CD4-positive, CD25-positive, alpha-beta regulatory T cell (primary cell): Measurements from ENCODE around the gene FUBP3. TPM values are rescaled to one million over a fixed set of nuclear protein-coding genes. Genes with fewer than 3 reads are reported as not detected.

Source experiments
- ATAC-seq, 2 donors: fragments of 150-1000 bp; cut with Tn5 transposase; one replicate each; pipeline ENCODE4 v1.10.0; 2021; ENCODE audit warnings: low read depth in 2 of 2, moderate number of reproducible peaks in 2 of 2, moderate library complexity in 1 of 2
- DNase-seq, 3 donors: peaks; one replicate each; pipeline versions ENCODE4 v3.0.0 to v3.0.0-alpha.2; 2012 to 2022; ENCODE audit warnings: mixed read lengths in 1 of 3
- H3K27ac ChIP-seq: one replicate; pipeline ENCODE4 v1.7.0; 2013; ENCODE audit warnings: mild to moderate bottlenecking, low read length; ENCODE audit not compliant: insufficient read depth, poor library complexity, severe bottlenecking
- H3K27me3 ChIP-seq: one replicate; pipeline ENCODE4 v1.7.0; 2013; ENCODE audit warnings: low read length; ENCODE audit not compliant: control insufficient read depth, insufficient read depth
- H3K36me3 ChIP-seq: one replicate; pipeline ENCODE4 v1.7.0; 2013; ENCODE audit warnings: mild to moderate bottlenecking, low read length, moderate library complexity; ENCODE audit not compliant: control insufficient read depth, insufficient read depth
- H3K4me1 ChIP-seq: 2 replicates; pipeline ENCODE4 v1.7.0; 2013; ENCODE audit warnings: mild to moderate bottlenecking, low read length; ENCODE audit not compliant: insufficient read depth, control insufficient read depth, poor library complexity, severe bottlenecking
- H3K4me3 ChIP-seq: one replicate; pipeline ENCODE4 v1.7.0; 2013; ENCODE audit warnings: low read depth, mild to moderate bottlenecking, low read length, moderate library complexity
- H3K9me3 ChIP-seq, 2 experiments: 1 replicate in 1 of 2; 2 replicates in 1 of 2; pipeline ENCODE4 v1.7.0; 2013; ENCODE audit warnings: low read length in 2 of 2, mild to moderate bottlenecking in 1 of 2, moderate library complexity in 1 of 2; ENCODE audit not compliant: control insufficient read depth in 2 of 2
- H3K27ac Mint-ChIP-seq, 3 donors: one replicate each; pipeline ENCODE4 v1.8.0; 2020 to 2022; ENCODE audit warnings: mild to moderate bottlenecking in 3 of 3, mixed read lengths in 3 of 3, moderate library complexity in 2 of 3
- H3K27me3 Mint-ChIP-seq: one replicate; pipeline ENCODE4 v1.8.0; 2022; ENCODE audit warnings: mild to moderate bottlenecking, mixed read lengths
- H3K36me3 Mint-ChIP-seq: one replicate; pipeline ENCODE4 v1.8.0; 2020; ENCODE audit warnings: mixed read lengths
- H3K4me1 Mint-ChIP-seq, 4 donors: one replicate each; pipeline ENCODE4 v1.8.0; 2020 to 2022; ENCODE audit warnings: mixed read lengths in 4 of 4, mild to moderate bottlenecking in 1 of 4
- H3K4me3 Mint-ChIP-seq, 4 donors: one replicate each; pipeline ENCODE4 v1.8.0; 2020 to 2022; ENCODE audit warnings: mild to moderate bottlenecking in 4 of 4, mixed read lengths in 4 of 4, moderate library complexity in 3 of 4
- H3K9me3 Mint-ChIP-seq, 7 donors: one replicate each; pipeline ENCODE4 v1.8.0; 2020 to 2022; ENCODE audit warnings: mixed read lengths in 7 of 7, mild to moderate bottlenecking in 3 of 7, moderate library complexity in 2 of 7
- polyA plus RNA-seq, 4 donors: library from polyadenylated mRNA; unstranded; fragments of 300-500 nt; fragmentation: Illumina TruSeq; gene quantifications; one replicate each; pipeline ENCODE4 v1.2.3, GENCODE V29; 2021
- total RNA-seq: library from RNA; stranded (reverse); gene quantifications from one replicate; pipeline ENCODE4 v1.2.3, GENCODE V29; 2022

Gene FUBP3
- total and polyA plus RNA-seq, 5 donors from 2014 or later, result 20.0 to 34.2 (median 24.6) TPM

GRCh38 chr9:130599625-130600024 lies 20.2 kb downstream of the FUBP3 start:
- ATAC-seq (no peak), DNase-seq (no peak)
- no peak overlapping the region for H3K4me3 ChIP-seq
- no peak overlapping the region for H3K27ac ChIP-seq
- H3K9me3 ChIP-seq, result no peaks in the 10 kb centered on the region
- H3K9me3 Mint-ChIP-seq, result no peaks in the 10 kb centered on the region
- H3K27me3 ChIP-seq, result no peaks in the 10 kb centered on the region
- no peaks in the 10 kb centered on the region for H3K27me3 Mint-ChIP-seq
- peaks cover 53% of the 10 kb centered on the region for H3K36me3 Mint-ChIP-seq
- H3K4me1 ChIP-seq, result no peaks in the 10 kb centered on the region
- peaks cover 48% of the 10 kb centered on the region for H3K36me3 ChIP-seq
- peaks cover 3 to 9% (median 6%) of the 10 kb centered on the region in 4 donors for H3K4me1 Mint-ChIP-seq
- no peak overlapping the region for H3K4me3 Mint-ChIP-seq
- H3K27ac Mint-ChIP-seq, result peak overlapping the region in 2 of 3 donors; percentile 60 to 84

GRCh38 chr9:130601100-130601499 lies 21.7 kb downstream of the FUBP3 start:
- Histone ChIP-seq H3K27ac (no peak overlapping the region), H3K4me1 (no peaks in the 10 kb centered on the region), H3K36me3 (peaks cover 37% of the 10 kb centered on the region), H3K27me3 (no peaks in the 10 kb centered on the region), H3K4me3 (no peak overlapping the region), H3K9me3 (no peaks in the 10 kb centered on the region)
- H3K27me3 Mint-ChIP-seq, result no peaks in the 10 kb centered on the region
- DNase-seq (no peak), ATAC-seq (no peak)
- H3K4me3 Mint-ChIP-seq, result no peak overlapping the region
- no peaks in the 10 kb centered on the region for H3K9me3 Mint-ChIP-seq
- peaks cover 50% of the 10 kb centered on the region for H3K36me3 Mint-ChIP-seq
- peaks cover 1 to 13% (median 7%) of the 10 kb centered on the region in 4 donors for H3K4me1 Mint-ChIP-seq
- H3K27ac Mint-ChIP-seq, result no peak overlapping the region

- Histone ChIP-seq H3K4me3 (no peak overlapping the region), H3K27ac (no peak overlapping the region), H3K4me1 (no peaks in the 10 kb centered on the region), H3K36me3 (peaks cover 20% of the 10 kb centered on the region), H3K27me3 (no peaks in the 10 kb centered on the region), H3K9me3 (no peaks in the 10 kb centered on the region)
- no peak for ATAC-seq
- H3K36me3 Mint-ChIP-seq, result peaks cover 42% of the 10 kb centered on the region
- peaks cover 0 to 21% (median 11%) of the 10 kb centered on the region in 4 donors for H3K4me1 Mint-ChIP-seq
- no peak for DNase-seq
- no peaks in the 10 kb centered on the region for H3K27me3 Mint-ChIP-seq
- H3K27ac Mint-ChIP-seq, result no peak overlapping the region
- H3K4me3 Mint-ChIP-seq, result peak overlapping the region in 1 of 4 donors; percentile 68
- no peaks in the 10 kb centered on the region for H3K9me3 Mint-ChIP-seq
Observed at GRCh38 chr9:130604295-130604694, 24.9 kb downstream of the FUBP3 start.

DNA sequence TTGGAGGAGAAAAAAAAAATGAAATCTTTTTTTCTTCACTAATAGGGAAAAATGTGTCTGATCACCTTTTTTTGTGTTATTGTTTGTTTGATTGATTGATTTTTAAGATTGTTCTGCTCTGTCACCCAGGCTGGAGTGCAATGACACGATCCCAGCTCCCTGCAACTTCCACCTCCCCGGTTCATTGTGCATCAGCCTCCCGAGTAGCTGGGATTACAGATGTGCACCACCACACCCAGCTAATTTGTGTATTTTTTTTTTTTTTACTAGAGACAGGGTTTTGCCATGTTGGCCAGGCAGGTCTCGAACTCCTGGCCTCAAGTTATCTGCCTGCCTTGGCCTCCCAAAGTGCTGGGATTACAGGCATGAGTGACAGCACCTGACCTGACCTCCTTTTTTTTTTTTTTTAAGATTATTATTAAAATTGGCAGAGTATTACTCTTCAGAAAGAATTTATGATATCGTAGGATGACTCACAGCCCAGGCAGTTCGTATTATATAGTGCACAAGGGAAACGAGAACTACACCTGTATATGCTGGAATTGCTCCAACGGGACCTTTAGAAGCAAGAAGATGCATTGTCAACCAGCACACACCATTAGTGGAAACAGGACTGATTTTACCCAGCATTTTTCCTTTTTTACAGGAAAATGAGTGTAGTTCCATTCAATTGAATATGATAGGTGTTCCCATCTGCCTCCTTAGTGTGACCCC lies 27.7 kb downstream of the FUBP3 start:
- no peaks in the 10 kb centered on the region for H3K27me3 ChIP-seq
- Mint-ChIP-seq H3K4me3 (no peak overlapping the region), H3K36me3 (peaks cover 30% of the 10 kb centered on the region), H3K4me1 (peaks cover 0 to 21% (median 13%) of the 10 kb centered on the region in 4 donors), H3K9me3 (no peaks in the 10 kb centered on the region), H3K27ac (no peak overlapping the region), H3K27me3 (no peaks in the 10 kb centered on the region)
- peaks cover 21% of the 10 kb centered on the region for H3K36me3 ChIP-seq
- no peak overlapping the region for H3K4me3 ChIP-seq
- no peak overlapping the region for H3K27ac ChIP-seq
- DNase-seq, result no peak
- no peaks in the 10 kb centered on the region for H3K4me1 ChIP-seq
- H3K9me3 ChIP-seq, result no peaks in the 10 kb centered on the region
- ATAC-seq, result no peak

- Histone ChIP-seq H3K4me3 (no peak overlapping the region), H3K4me1 (no peaks in the 10 kb centered on the region), H3K36me3 (peaks cover 27% of the 10 kb centered on the region), H3K9me3 (no peaks in the 10 kb centered on the region), H3K27me3 (no peaks in the 10 kb centered on the region), H3K27ac (no peak overlapping the region)
- Mint-ChIP-seq H3K27me3 (no peaks in the 10 kb centered on the region), H3K36me3 (peaks cover 34% of the 10 kb centered on the region), H3K4me1 (peaks cover 0 to 16% (median 11%) of the 10 kb centered on the region in 4 donors), H3K4me3 (no peak overlapping the region), H3K27ac (peak overlapping the region in 1 of 3 donors; percentile 24), H3K9me3 (no peaks in the 10 kb centered on the region)
- no peak for ATAC-seq
- DNase-seq, result no peak
Observed at GRCh38 chr9:130607640-130608420, 28.5 kb downstream of the FUBP3 start.

- no peaks in the 10 kb centered on the region for H3K9me3 Mint-ChIP-seq
- ATAC-seq (no peak), DNase-seq (no peak)
- H3K4me3 Mint-ChIP-seq, result no peak overlapping the region
- no peaks in the 10 kb centered on the region for H3K27me3 Mint-ChIP-seq
- Histone ChIP-seq H3K27me3 (no peaks in the 10 kb centered on the region), H3K9me3 (no peaks in the 10 kb centered on the region), H3K27ac (no peak overlapping the region), H3K4me1 (no peaks in the 10 kb centered on the region), H3K4me3 (no peak overlapping the region), H3K36me3 (peaks cover 35% of the 10 kb centered on the region)
- peaks cover 0 to 16% (median 9%) of the 10 kb centered on the region in 4 donors for H3K4me1 Mint-ChIP-seq
- H3K27ac Mint-ChIP-seq, result no peak overlapping the region
- peaks cover 40% of the 10 kb centered on the region for H3K36me3 Mint-ChIP-seq
Observed at GRCh38 chr9:130608554-130609134, 29.3 kb downstream of the FUBP3 start.

DNA sequence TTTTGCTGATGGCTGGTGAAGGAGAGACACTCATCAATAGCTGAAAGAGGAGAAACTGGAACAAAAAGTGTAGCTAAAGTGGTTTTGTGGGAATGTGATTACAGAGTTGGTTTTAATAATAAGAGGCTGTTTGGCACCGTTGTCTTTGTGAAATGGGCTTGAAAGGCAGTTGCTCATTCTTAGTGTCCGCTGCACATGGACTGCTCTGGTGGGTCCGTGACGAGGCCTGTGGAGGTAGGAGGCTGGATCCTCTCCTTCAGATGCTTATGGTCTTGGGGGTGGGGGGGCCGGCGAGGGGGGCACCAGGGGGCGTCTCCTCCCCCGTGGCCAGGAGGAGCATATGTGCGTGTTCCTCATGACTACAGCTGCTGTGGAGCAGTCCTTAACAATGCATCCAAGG lies 29.8 kb downstream of the FUBP3 start:
- Mint-ChIP-seq H3K9me3 (no peaks in the 10 kb centered on the region), H3K4me1 (peaks cover 0 to 16% (median 7%) of the 10 kb centered on the region in 4 donors), H3K4me3 (no peak overlapping the region), H3K27ac (no peak overlapping the region), H3K27me3 (no peaks in the 10 kb centered on the region), H3K36me3 (peaks cover 40% of the 10 kb centered on the region)
- H3K4me3 ChIP-seq, result no peak overlapping the region
- peaks cover 41% of the 10 kb centered on the region for H3K36me3 ChIP-seq
- DNase-seq (no peak), ATAC-seq (no peak)
- H3K27ac ChIP-seq, result no peak overlapping the region
- no peaks in the 10 kb centered on the region for H3K9me3 ChIP-seq
- H3K4me1 ChIP-seq, result no peaks in the 10 kb centered on the region
- H3K27me3 ChIP-seq, result no peaks in the 10 kb centered on the region
